Amniotic stem cell (primary cell): ENCODE measurements around the gene GBP4.

Source experiments
- DNase-seq: peaks from one replicate; lab custom pipeline; 2025; lab: John Stamatoyannopoulos, UW

The GBP4 gene

GRCh38 chr1:89171067-89171438 is 27.7 kb downstream of the GBP4 start:
- DNase-seq: no peak

- no peak for DNase-seq
Observed at GRCh38 chr1:89170170-89171066, 28.3 kb downstream of the GBP4 start.

GRCh38 chr1:89169166-89169565 is 29.6 kb downstream of the GBP4 start:
- no peak for DNase-seq

GRCh38 chr1:89167590-89168230 is 31.0 kb downstream of the GBP4 start:
- no peak for DNase-seq

- DNase-seq: no peak
Observed at GRCh38 chr1:89166705-89167104, 32.0 kb downstream of the GBP4 start.

GRCh38 chr1:89165811-89166210 is 32.9 kb downstream of the GBP4 start:
- no peak for DNase-seq

- DNase-seq: no peak
Observed at GRCh38 chr1:89151047-89151446, 47.7 kb downstream of the GBP4 start.

- no peak for DNase-seq
Observed at GRCh38 chr1:89149976-89150375, 48.8 kb downstream of the GBP4 start.

- no peak for DNase-seq
Observed at GRCh38 chr1:89149229-89149628, 49.5 kb downstream of the GBP4 start.

GRCh38 chr1:89147678-89148658 is 50.8 kb downstream of the GBP4 start:
- no peak for DNase-seq

- DNase-seq: no peak
Observed at GRCh38 chr1:89146721-89147120, 52.0 kb downstream of the GBP4 start.

- no peak for DNase-seq
Observed at GRCh38 chr1:89143484-89143883, 55.3 kb downstream of the GBP4 start.

- DNase-seq: no peak
Observed at GRCh38 chr1:89142160-89142559, 56.6 kb downstream of the GBP4 start.

GRCh38 chr1:89133747-89134146 is 65.0 kb downstream of the GBP4 start:
- DNase-seq: no peak
